PC-3 (cell line): Measurements from ENCODE around the gene PPP2R5D. TPM values are rescaled to one million over a fixed set of nuclear protein-coding genes. Genes with fewer than 3 reads are reported as not detected.

Experiments used
- ATAC-seq: fragments of 200-7000 bp; cut with Tn5 transposase; 2 replicates; pipeline ENCODE4 v1.9.1; 2020; ENCODE audit warnings: mild to moderate bottlenecking, moderate library complexity
- BruUV-seq: library from RNA; stranded (reverse); fragments of 400-500 nt; replicated peaks from 2 replicates; lab custom pipeline; 2021; lab: Mats Ljungman, UMichigan
- CTCF ChIA-PET: fragments of 300-600 bp; sonication (Branson Sonifier 250); formaldehyde crosslinking; loops from one replicate; lab custom pipeline; 2022; ENCODE audit warnings: antibody characterized with exemption; lab: Charles Lee
- POLR2A ChIA-PET: fragments of 300-600 bp; sonication (Branson Sonifier 250); formaldehyde crosslinking; loops from one replicate; lab custom pipeline; 2022; ENCODE audit warnings: antibody characterized with exemption; ENCODE audit not compliant: unreplicated experiment; lab: Charles Lee
- DNase-seq: peaks from one replicate; pipeline ENCODE4 v3.0.0-alpha.2; 2015
- H2AFZ ChIP-seq: fragments of 300-600 bp; sonication (generic); 2 replicates; pipeline ENCODE4 v1.6.0; 2016; ENCODE audit warnings: antibody characterized with exemption, low read length
- H3F3A ChIP-seq: fragments of 300-600 bp; sonication (generic); one replicate; pipeline ENCODE4 v1.6.0; 2017; ENCODE audit warnings: antibody characterized with exemption, low read length, control low read depth, mild to moderate bottlenecking; ENCODE audit not compliant: unreplicated experiment
- H3K27ac ChIP-seq: fragments of 300-600 bp; sonication (generic); 2 replicates; pipeline ENCODE4 v1.5.1; 2016; ENCODE audit warnings: mild to moderate bottlenecking, low read length
- H3K27me3 ChIP-seq: fragments of 300-600 bp; sonication (generic); 2 replicates; pipeline ENCODE4 v1.6.1; 2016; ENCODE audit warnings: low read length, mixed read lengths
- H3K36me3 ChIP-seq: fragments of 300-600 bp; sonication (generic); 2 replicates; pipeline ENCODE4 v1.6.1; 2016; ENCODE audit warnings: low read depth, mixed run types, low read length, mixed read lengths
- H3K4me1 ChIP-seq: fragments of 300-600 bp; sonication (generic); 2 replicates; pipeline ENCODE4 v1.5.1; 2016; ENCODE audit warnings: low read length; ENCODE audit not compliant: insufficient read depth
- H3K4me2 ChIP-seq: fragments of 300-600 bp; sonication (generic); 2 replicates; pipeline ENCODE4 v1.6.0; 2016; ENCODE audit warnings: low read length
- H3K4me3 ChIP-seq: fragments of 300-600 bp; sonication (generic); 2 replicates; pipeline ENCODE4 v1.5.1; 2016; ENCODE audit warnings: mild to moderate bottlenecking, low read length, mixed read lengths
- H3K79me2 ChIP-seq: fragments of 300-600 bp; sonication (generic); 2 replicates; pipeline ENCODE4 v1.6.1; 2017; ENCODE audit warnings: low read length, mixed read lengths
- H3K9ac ChIP-seq: fragments of 300-600 bp; sonication (generic); 2 replicates; pipeline ENCODE4 v1.6.0; 2016; ENCODE audit warnings: mild to moderate bottlenecking, low read length
- H3K9me2 ChIP-seq: fragments of 300-600 bp; sonication (generic); replicated peaks from 2 replicates; pipeline ENCODE4 v1.6.1; 2016; ENCODE audit warnings: mixed run types, low read length, mixed read lengths
- H3K9me3 ChIP-seq: fragments of 300-600 bp; sonication (generic); 2 replicates; pipeline ENCODE4 v1.6.1; 2016; ENCODE audit warnings: low read length, mixed read lengths
- H4K20me1 ChIP-seq: fragments of 300-600 bp; sonication (generic); 2 replicates; pipeline ENCODE4 v1.6.1; 2016; ENCODE audit warnings: low read length, mixed read lengths
- CTCF ChIP-seq: fragments of 300-600 bp; sonication (generic); conservative IDR thresholded peaks from 2 replicates; pipeline ENCODE4 v1.5.1; 2017; ENCODE audit warnings: antibody characterized with exemption, low read depth, mild to moderate bottlenecking, low read length
- EZH2 ChIP-seq: fragments of 300-600 bp; sonication (generic); IDR thresholded peaks from one replicate; pipeline ENCODE4 v1.6.1; 2017; ENCODE audit warnings: antibody characterized with exemption, mild to moderate bottlenecking, low read length; ENCODE audit not compliant: unreplicated experiment
- EZH2phosphoT487 ChIP-seq: fragments of 300-600 bp; sonication (generic); IDR thresholded peaks from 2 replicates; pipeline ENCODE4 v1.6.1; 2018; ENCODE audit warnings: mild to moderate bottlenecking, antibody characterized with exemption, low read length, borderline replicate concordance
- intact Hi-C: fragments of 100-400 bp; cut with micrococcal nuclease; formaldehyde crosslinking; loops from 2 replicates; pipeline ENCODE4 v1.9.0; 2023
- total RNA-seq: library from RNA; depleted of rRNA; stranded (reverse); fragments of >200 nt; gene quantifications from 2 replicates; pipeline ENCODE4 v1.2.3, GENCODE V29; 2014

PPP2R5D gene
- total RNA-seq, 1 experiment from 2014 or later = 54.1 TPM

DNA sequence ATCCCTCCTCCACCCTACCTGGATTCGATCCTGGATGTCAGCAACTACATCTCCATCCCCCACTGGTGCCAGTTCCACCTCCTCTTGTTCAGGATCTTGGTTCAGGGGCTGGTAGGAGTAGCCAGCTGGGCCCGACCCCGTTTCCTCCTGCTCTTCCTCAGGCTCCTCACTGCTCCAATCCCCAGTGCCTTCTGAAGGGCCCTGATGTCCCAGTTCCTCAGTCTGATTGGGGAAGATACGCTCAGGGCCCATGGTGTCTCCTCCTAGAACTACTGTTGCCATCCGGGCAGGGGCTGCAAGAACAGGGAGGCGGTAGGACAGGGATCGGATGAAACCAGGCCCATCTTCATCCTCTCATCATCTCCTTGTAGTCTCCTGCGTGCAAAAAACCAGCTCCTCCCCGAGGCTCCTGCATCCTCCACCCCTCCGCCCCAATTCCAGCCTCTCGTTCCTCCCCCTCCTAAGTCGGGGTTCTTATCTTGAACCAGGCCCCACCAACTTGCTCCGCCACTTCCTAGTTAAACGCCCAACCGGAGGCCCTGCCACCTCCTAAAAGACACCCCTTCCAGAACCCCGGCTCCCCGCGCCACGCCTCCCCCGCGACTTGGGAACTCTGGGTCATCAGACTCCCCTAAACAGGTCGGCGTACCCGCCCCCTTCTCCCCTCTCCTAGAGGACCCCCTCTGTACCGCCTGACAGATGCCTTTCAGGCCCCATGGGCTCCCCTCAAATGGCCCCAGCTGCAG is 28.9 kb downstream of the PPP2R5D start:
- H3K4me3 ChIP-seq = peak overlapping the region; percentile 91
- no peaks in the 10 kb centered on the region for H3F3A ChIP-seq
- H2AFZ ChIP-seq = peak overlapping the region; percentile 88
- H3K27ac ChIP-seq = no peak overlapping the region
- ChIA-PET POLR2A (interaction anchor here (0.6 kb wide), 1 partner anchor 84 kb away, joined by 14 read pairs; the partner anchor contains the start of gene CNPY3), CTCF (no interaction called here)
- BruUV-seq = no TSS peak
- no peak for TF ChIP-seq EZH2
- peaks cover 52% of the 10 kb centered on the region for H3K79me2 ChIP-seq
- peaks cover 28% of the 10 kb centered on the region for H3K36me3 ChIP-seq
- no peaks in the 10 kb centered on the region for H4K20me1 ChIP-seq
- H3K4me2 ChIP-seq = peak overlapping the region; percentile 95
- no peaks in the 10 kb centered on the region for H3K9me2 ChIP-seq
- intact Hi-C loops = no loop called here
- no peaks in the 10 kb centered on the region for H3K27me3 ChIP-seq
- H3K9me3 ChIP-seq = no peaks in the 10 kb centered on the region
- no peak for DNase-seq
- ATAC-seq = peak; percentile 9
- peak overlapping the region; percentile 86 for H3K9ac ChIP-seq
- H3K4me1 ChIP-seq = peaks cover 23% of the 10 kb centered on the region

- intact Hi-C loops = loop anchor here (2.0 kb wide), 1 partner anchor 29 kb away; the partner anchor contains the start of gene PPP2R5D
- Histone ChIP-seq H3F3A (no peaks in the 10 kb centered on the region), H4K20me1 (no peaks in the 10 kb centered on the region), H3K4me2 (peak within 1 kb of the TSS; percentile 95), H3K27ac (peak within 1 kb of the TSS; percentile 17; the same call in 1 of the 2 replicates), H3K9me2 (no peaks in the 10 kb centered on the region), H3K4me1 (peaks cover 23% of the 10 kb centered on the region), H3K36me3 (peaks cover 28% of the 10 kb centered on the region; the same call in 1 of the 2 replicates), H3K4me3 (peak within 1 kb of the TSS; percentile 91), H2AFZ (peak within 1 kb of the TSS; percentile 88), H3K79me2 (peaks cover 52% of the 10 kb centered on the region), H3K9ac (peak within 1 kb of the TSS; percentile 90), H3K9me3 (no peaks in the 10 kb centered on the region), H3K27me3 (no peaks in the 10 kb centered on the region)
- ChIA-PET CTCF (interaction anchor here (0.6 kb wide), 1 partner anchor 130 kb away, joined by 3 read pairs; no protein-coding TSS in a partner anchor), POLR2A (interaction anchor here (0.5 to 1.4 kb wide), 8 partner anchors 35 to 724 kb away, joined by 3 to 15 read pairs (median 8); partner anchors contain the start of genes CUL7, CUL9 and PEX6)
- DNase-seq (peak; percentile 99), ATAC-seq (peak; percentile 92)
- TF ChIP-seq EZH2phosphoT487 = no peak
- no peak for TF ChIP-seq EZH2
- no peak for TF ChIP-seq CTCF
- no TSS peak for BruUV-seq
Measured at GRCh38 chr6:43013843-43014433, 29.6 kb downstream of the PPP2R5D start, which contains the start of the genes KLHDC3 and MEA1. Gene KLHDC3, plus strand, starts transcription at chr6:43014249. Its CDS starts 2,944 bp downstream, at chr6:43017193. Gene MEA1, minus strand, starts transcription at chr6:43013946. Its CDS starts 133 bp downstream, at chr6:43013813.

GRCh38 chr6:43014434-43014909 is 30.1 kb downstream of the PPP2R5D start:
- peak overlapping the region; percentile 90 for H3K9ac ChIP-seq
- H3K9me2 ChIP-seq = no peaks in the 10 kb centered on the region
- H3K4me3 ChIP-seq = peak overlapping the region; percentile 91
- H3K27me3 ChIP-seq = no peaks in the 10 kb centered on the region
- peak overlapping the region; percentile 17; the same call in 1 of the 2 replicates for H3K27ac ChIP-seq
- intact Hi-C loops = loop anchor here (2.0 kb wide), 1 partner anchor 30 kb away; the partner anchor contains the start of gene PPP2R5D
- DNase-seq = no peak
- peaks cover 31% of the 10 kb centered on the region; the same call in 1 of the 2 replicates for H3K36me3 ChIP-seq
- H2AFZ ChIP-seq = peak overlapping the region; percentile 63
- no peak for ATAC-seq
- TSS peak; percentile 21 for BruUV-seq
- POLR2A ChIA-PET = interaction anchor here (0.5 to 1.4 kb wide), 8 partner anchors 35 to 723 kb away, joined by 3 to 15 read pairs (median 8); partner anchors contain the start of genes CUL7, CUL9 and PEX6
- peaks cover 23% of the 10 kb centered on the region for H3K4me1 ChIP-seq
- CTCF ChIA-PET = interaction anchor here (0.5 to 0.6 kb wide), 2 partner anchors 9 to 129 kb away, joined by 3 to 8 read pairs; no protein-coding TSS in a partner anchor
- H3K4me2 ChIP-seq = peak overlapping the region; percentile 94
- H3K79me2 ChIP-seq = peaks cover 52% of the 10 kb centered on the region
- no peaks in the 10 kb centered on the region for H3K9me3 ChIP-seq
- H3F3A ChIP-seq = no peaks in the 10 kb centered on the region
- no peaks in the 10 kb centered on the region for H4K20me1 ChIP-seq
- no peak for TF ChIP-seq EZH2
- no peak for TF ChIP-seq CTCF
- no peak for TF ChIP-seq EZH2phosphoT487
